Tibial artery (tissue), 4 donors: Measurements from ENCODE around the gene UGT1A5.

Source experiments
- DNase-seq, 2 donors: peaks; one replicate each; pipeline ENCODE4 v3.0.0-alpha.2; 2019
- H3K27ac ChIP-seq, 2 donors: fragments of 200-600 bp; sonication (generic) in 1 of 2; 1 replicate in 1 of 2; 2 replicates in 1 of 2; pipeline ENCODE4 v1.5.1; 2018 to 2019; ENCODE audit warnings: mild to moderate bottlenecking in 1 of 2
- H3K27me3 ChIP-seq, 2 donors: fragments of 200-600 bp; sonication (generic) in 1 of 2; one replicate each; pipeline versions ENCODE4 v1.5.1 to v1.6.0; 2016 to 2019
- H3K36me3 ChIP-seq, 3 donors: fragments of 200-600 bp; sonication (generic) in 2 of 3; one replicate each; pipeline ENCODE4 v1.5.1; 2016 to 2019; ENCODE audit warnings: mild to moderate bottlenecking in 2 of 3
- H3K4me1 ChIP-seq, 4 donors: fragments of 200-600 bp; sonication (generic) in 2 of 4; 1 replicate in 3 of 4; 2 replicates in 1 of 4; pipeline ENCODE4 v1.5.1; 2016 to 2019
- H3K4me3 ChIP-seq, 2 donors: fragments of 200-600 bp; sonication (generic) in 1 of 2; 1 replicate in 1 of 2; 2 replicates in 1 of 2; pipeline ENCODE4 v1.5.1; 2018 to 2019; ENCODE audit warnings: mild to moderate bottlenecking in 2 of 2
- H3K9me3 ChIP-seq, 3 donors: fragments of 200-600 bp; sonication (generic) in 1 of 3; one replicate each; pipeline ENCODE4 v1.5.1; 2016 to 2019
- intact Hi-C: fragments of 100-400 bp; cut with DNase I; formaldehyde crosslinking; loops from one replicate; pipeline ENCODE4 v1.15.0; 2023; ENCODE audit warnings: low total_unique reads
- TF ChIP-seq, protein P1 (sequence below), 2 experiments: fragments of 200-600 bp in 1 of 2; fragments of 450-650 bp in 1 of 2; IDR thresholded peaks; one replicate each; pipeline ENCODE4 v1.5.1; 2017 to 2019; ENCODE audit warnings: antibody characterized with exemption in 2 of 2, mild to moderate bottlenecking in 1 of 2, moderate library complexity in 1 of 2

The UGT1A5 gene

DNA sequence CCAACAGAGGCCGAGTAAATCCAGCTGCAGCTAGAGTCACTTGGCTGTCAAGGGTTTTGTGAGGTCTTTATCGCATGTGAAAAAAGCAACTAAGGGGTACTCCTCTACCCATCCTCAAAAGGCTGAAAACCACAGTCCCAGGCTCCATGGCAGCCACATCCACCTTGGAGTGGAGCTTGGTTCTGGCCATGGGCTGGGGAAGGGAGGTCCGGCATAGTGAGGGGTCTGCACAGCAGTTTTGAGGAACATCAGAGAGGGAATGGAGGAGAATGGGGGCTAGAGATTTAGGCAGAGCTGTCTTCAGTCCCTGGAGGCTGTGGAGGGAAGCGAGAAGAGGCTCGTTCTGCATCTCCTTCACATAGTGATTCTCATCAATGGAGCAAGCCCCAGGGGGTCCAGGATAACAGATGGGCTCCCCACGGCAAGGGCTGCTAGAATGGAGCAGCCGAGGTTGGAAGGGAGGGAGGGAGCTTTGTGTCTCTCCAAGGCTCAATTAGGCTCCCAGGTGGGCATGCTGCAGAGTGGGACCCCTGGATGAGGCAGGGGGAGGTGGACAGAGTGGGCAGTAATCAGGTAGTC lies 86.5 kb downstream of the UGT1A5 start:
- Histone ChIP-seq H3K4me1 (no peaks in the 10 kb centered on the region), H3K36me3 (no peaks in the 10 kb centered on the region), H3K9me3 (no peaks in the 10 kb centered on the region), H3K4me3 (no peak overlapping the region), H3K27ac (no peak overlapping the region), H3K27me3 (no peaks in the 10 kb centered on the region)
- TF ChIP-seq, protein P1, sequence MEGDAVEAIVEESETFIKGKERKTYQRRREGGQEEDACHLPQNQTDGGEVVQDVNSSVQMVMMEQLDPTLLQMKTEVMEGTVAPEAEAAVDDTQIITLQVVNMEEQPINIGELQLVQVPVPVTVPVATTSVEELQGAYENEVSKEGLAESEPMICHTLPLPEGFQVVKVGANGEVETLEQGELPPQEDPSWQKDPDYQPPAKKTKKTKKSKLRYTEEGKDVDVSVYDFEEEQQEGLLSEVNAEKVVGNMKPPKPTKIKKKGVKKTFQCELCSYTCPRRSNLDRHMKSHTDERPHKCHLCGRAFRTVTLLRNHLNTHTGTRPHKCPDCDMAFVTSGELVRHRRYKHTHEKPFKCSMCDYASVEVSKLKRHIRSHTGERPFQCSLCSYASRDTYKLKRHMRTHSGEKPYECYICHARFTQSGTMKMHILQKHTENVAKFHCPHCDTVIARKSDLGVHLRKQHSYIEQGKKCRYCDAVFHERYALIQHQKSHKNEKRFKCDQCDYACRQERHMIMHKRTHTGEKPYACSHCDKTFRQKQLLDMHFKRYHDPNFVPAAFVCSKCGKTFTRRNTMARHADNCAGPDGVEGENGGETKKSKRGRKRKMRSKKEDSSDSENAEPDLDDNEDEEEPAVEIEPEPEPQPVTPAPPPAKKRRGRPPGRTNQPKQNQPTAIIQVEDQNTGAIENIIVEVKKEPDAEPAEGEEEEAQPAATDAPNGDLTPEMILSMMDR (IDR thresholded peaks at IDR 0.05): no peak
- intact Hi-C loops: no loop called here
- DNase-seq: peak in 1 of 2 donors; percentile 31

DNA sequence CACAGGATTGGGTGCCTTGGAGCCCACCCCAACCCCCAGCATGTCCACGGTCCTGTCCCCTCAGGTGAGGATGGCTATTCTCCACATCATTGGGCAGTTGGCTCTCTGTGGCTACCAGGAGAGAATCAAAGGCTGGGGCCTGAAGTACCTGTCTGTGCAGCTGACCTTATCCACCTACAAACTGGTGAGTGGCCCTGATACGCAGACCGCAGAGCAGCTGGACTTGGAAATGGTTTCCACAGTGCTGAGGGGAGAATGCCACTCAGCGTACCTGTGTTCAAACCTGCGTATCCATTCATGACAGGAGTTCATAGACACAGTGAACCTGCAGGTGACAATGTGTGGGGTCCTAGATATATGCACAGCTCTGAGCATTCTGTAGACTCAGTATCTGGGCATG lies 87.0 kb downstream of the UGT1A5 start:
- H3K9me3 ChIP-seq: no peaks in the 10 kb centered on the region
- intact Hi-C loops: no loop called here
- no peaks in the 10 kb centered on the region for H3K36me3 ChIP-seq
- no peak overlapping the region for H3K4me3 ChIP-seq
- H3K4me1 ChIP-seq: no peaks in the 10 kb centered on the region
- peak in 1 of 2 donors; percentile 40 for DNase-seq
- TF ChIP-seq, protein P1 (IDR thresholded peaks at IDR 0.05): no peak
- no peak overlapping the region for H3K27ac ChIP-seq
- no peaks in the 10 kb centered on the region for H3K27me3 ChIP-seq

DNA sequence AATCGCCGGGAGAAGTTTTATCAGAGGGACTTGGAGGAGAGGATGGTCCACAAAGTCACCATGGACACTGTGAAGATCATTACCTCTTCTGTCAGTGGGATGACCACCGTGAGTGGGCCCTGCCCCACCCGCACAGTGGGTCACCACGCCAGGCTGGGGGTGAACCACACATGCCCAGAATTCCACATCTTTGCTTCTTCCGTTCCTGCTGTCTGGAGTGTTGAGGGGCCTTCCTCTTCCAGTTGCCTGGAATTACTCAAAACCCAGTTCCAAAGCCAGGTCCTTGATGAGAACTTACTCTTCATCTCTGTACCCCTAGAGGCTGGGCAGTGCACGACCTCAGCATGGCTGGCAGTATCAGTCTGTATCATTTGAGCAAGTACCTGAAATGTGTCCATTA lies 87.5 kb downstream of the UGT1A5 start:
- DNase-seq: peak in 1 of 2 donors; percentile 15
- TF ChIP-seq, protein P1 (IDR thresholded peaks at IDR 0.05): no peak
- Histone ChIP-seq H3K9me3 (no peaks in the 10 kb centered on the region), H3K27ac (no peak overlapping the region), H3K27me3 (no peaks in the 10 kb centered on the region), H3K4me1 (no peaks in the 10 kb centered on the region), H3K4me3 (no peak overlapping the region), H3K36me3 (no peaks in the 10 kb centered on the region)
- intact Hi-C loops: no loop called here

DNA sequence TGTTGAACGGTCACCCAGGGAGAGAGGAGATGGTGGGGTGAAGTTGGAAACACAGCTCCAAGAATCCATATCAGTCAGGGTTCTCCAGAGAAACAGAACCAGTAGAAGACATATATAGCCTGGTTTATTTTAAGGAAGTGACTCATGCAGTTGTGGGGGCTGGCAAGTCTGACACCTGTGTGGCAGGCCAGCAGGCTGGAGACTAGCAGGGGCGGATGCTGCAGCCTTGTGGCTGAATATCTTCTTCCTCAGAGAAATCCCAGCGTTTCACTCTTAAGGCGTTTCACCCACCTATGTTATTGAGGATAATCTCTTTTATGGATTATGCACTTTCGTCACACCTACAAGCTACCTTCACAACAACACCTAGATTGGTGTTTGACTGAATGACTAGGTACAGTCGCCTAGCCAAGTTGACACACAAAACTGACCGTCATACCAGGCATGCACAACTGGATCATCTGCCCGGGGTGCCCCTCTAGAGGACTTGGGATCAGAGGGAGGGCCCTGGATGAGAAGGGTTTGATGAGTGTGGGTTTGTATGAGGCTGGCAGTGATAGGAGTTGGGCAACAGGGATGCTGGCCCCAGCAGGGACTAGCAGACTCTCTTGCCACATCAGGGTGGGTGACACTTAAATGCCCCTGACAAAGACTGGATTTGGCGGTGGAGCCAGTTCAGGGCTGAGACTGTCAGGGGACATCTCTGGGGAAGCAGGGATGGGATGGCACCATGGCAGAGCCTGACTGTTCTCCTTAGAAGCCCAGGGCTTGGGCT lies 88.8 kb downstream of the UGT1A5 start:
- Histone ChIP-seq H3K27ac (no peak overlapping the region), H3K4me1 (no peaks in the 10 kb centered on the region), H3K4me3 (no peak overlapping the region), H3K9me3 (no peaks in the 10 kb centered on the region), H3K36me3 (no peaks in the 10 kb centered on the region), H3K27me3 (no peaks in the 10 kb centered on the region)
- peak in 1 of 2 donors; percentile 47 for DNase-seq
- intact Hi-C loops: no loop called here
- TF ChIP-seq, protein P1 (IDR thresholded peaks at IDR 0.05): no peak

DNA sequence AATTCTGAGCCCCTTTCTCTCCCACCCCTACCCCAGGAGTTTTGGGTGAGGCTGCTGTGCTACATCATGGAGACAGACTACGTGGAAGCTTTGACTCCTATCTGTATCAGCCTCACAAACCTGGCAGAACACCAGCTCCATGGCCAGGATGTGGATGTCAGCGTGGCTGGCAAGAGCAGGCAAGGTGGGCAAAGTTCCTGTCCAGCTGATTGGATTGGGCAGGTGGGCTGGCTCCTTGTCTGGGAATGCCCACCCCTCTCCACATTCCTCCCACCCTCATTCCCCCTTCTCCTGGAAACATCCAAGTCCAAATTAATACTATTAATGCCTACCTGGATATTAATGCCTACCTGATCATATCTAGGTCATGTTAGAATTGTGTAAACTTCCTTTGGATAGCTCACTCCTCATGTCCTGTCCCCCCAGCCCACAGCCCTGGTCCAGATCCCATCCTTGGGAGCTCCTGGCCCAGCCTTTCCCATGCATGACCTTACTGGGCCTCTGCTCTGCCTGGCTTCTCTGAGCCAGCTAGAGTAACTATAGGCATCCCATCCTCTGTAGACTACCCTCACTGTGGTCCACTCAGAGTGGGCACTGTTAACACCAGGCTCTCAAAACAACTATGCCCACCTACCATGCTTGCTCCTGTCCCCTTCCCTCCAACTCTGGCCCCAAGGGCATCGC lies 89.6 kb downstream of the UGT1A5 start:
- intact Hi-C loops: no loop called here
- no peak for DNase-seq
- Histone ChIP-seq H3K9me3 (no peaks in the 10 kb centered on the region), H3K4me3 (no peak overlapping the region), H3K36me3 (no peaks in the 10 kb centered on the region), H3K27me3 (no peaks in the 10 kb centered on the region), H3K27ac (no peak overlapping the region), H3K4me1 (no peaks in the 10 kb centered on the region)
- TF ChIP-seq, protein P1 (IDR thresholded peaks at IDR 0.05): no peak
